ENCODE measurements around the gene FERD3L.
A peak's percentile ranks its signal among the peaks of the same experiment; 100 is the strongest.

DNA sequence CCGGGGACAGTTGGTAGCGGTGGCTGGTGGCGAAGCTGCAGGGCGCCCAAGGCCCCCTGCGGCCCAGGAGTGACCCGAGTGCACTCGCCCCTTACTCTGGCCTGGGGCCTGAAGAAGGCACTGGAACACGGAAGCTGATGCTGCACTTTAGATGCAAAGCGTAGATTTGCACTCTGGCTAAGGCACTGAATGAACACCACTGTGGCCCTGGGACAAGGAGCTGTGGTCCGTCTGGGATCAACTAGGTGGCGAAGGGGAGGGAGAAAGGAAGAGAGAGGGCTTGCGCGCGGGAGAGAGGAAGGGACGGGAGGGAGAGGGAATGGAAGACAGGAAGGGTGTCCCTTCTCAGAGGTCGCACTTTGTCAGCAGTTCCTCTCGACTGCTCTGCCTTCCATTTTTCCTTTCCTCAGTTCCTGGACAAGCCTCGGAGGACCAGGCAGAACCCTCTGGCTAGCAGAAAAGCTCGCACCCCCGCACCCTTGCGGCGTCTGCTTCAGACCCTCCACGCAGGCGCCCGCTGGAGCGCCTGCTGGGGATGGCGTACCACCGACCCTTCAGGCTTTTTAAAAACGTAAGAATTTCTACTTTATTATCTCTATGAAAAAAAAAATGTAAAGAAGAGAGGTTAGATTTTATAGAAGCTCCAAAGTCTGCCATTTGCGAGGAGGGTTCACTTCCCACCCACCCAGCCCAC lies 1.2 kb downstream of the FERD3L start:
- TF ChIP-seq, protein P1, sequence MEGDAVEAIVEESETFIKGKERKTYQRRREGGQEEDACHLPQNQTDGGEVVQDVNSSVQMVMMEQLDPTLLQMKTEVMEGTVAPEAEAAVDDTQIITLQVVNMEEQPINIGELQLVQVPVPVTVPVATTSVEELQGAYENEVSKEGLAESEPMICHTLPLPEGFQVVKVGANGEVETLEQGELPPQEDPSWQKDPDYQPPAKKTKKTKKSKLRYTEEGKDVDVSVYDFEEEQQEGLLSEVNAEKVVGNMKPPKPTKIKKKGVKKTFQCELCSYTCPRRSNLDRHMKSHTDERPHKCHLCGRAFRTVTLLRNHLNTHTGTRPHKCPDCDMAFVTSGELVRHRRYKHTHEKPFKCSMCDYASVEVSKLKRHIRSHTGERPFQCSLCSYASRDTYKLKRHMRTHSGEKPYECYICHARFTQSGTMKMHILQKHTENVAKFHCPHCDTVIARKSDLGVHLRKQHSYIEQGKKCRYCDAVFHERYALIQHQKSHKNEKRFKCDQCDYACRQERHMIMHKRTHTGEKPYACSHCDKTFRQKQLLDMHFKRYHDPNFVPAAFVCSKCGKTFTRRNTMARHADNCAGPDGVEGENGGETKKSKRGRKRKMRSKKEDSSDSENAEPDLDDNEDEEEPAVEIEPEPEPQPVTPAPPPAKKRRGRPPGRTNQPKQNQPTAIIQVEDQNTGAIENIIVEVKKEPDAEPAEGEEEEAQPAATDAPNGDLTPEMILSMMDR (optimal IDR thresholded peaks at IDR 0.05 in 1 of 3, IDR thresholded peaks at IDR 0.05 in 1 of 3, conservative IDR thresholded peaks at IDR 0.05 in 1 of 3; ENCODE audit: extremely low read depth in 1 of 3, insufficient read depth in 2 of 3, low read length in 3 of 3) = no peak
- TF ChIP-seq EZH2 (IDR thresholded peaks at IDR 0.05; ENCODE audit: low read length) = peak; percentile 95

Data from keratinocyte (primary cell).